ENCODE results near the gene SPIRE1.

SPIRE1 gene

DNA sequence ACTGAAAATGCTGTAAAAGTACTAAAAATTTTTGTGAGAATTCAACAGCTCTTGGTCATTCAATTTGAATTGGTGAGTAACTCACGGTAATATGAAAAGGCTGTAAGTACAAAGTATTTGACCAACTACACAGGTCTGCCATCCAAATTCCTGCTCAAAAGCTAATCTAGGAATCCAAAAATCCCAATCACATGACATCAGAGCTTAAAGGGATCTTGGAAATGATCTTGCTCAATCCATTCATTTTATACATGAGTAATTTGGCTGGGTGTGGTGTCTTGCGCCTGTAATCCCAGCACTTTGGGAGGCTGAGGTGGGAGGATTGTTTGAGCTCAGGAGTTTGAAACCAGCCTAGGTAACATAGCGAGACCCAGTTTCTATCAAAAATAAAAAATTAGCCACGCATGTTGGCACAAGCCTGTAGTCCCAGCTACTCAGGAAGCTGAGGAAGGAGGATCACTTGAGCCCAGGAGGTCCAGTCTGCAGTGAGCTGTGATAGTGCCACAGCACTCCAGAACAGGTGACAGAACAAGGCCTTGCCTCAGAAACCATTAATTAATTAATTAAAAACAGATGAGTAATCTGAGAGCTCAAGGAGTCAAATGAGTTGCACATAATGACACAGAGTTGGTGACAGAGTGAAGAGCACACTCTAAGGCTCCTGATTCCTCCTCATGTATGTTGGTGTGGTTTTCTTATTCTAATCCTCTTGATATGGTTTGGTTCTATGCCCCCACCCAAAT lies 19.8 kb downstream of the SPIRE1 start:
- Histone ChIP-seq H3K79me1 (replicated peaks; ENCODE audit: low read length, poor library complexity, severe bottlenecking) (peaks cover 9% of the 10 kb centered on the region), H3K4ac (ENCODE audit: low read depth in 1 of 2, low read length in 2 of 2) (no peak overlapping the region), H2BK5ac (ENCODE audit: low read depth, low read length, poor library complexity, severe bottlenecking) (no peak overlapping the region), H2BK12ac (ENCODE audit: low read length in 2 of 2) (no peak overlapping the region), H3K36me3 (ENCODE audit: control insufficient read depth in 1 of 2, insufficient read depth in 2 of 2, low read depth in 1 of 2, low read length in 2 of 2) (peaks cover 2 to 3% of the 10 kb centered on the region in 2 experiments), H4K91ac (ENCODE audit: low read length) (no peak overlapping the region), H4K8ac (ENCODE audit: low read length) (no peak overlapping the region), H3K4me3 (ENCODE audit: insufficient read depth in 1 of 2, low read depth in 1 of 2, low read length in 2 of 2) (no peak overlapping the region), H2BK120ac (ENCODE audit: low read depth, low read length) (no peak overlapping the region), H3K4me2 (ENCODE audit: low read length, poor library complexity, severe bottlenecking) (no peak overlapping the region), H2BK15ac (ENCODE audit: low read depth, poor library complexity, severe bottlenecking) (no peak overlapping the region), H3K27ac (ENCODE audit: low read length, poor library complexity, severe bottlenecking) (no peak overlapping the region), H3K23ac (ENCODE audit: low read length in 2 of 2) (no peak overlapping the region), H3K18ac (ENCODE audit: low read depth in 1 of 2, low read length in 2 of 2) (no peak overlapping the region), H3K4me1 (ENCODE audit: control insufficient read depth, insufficient read depth, low read depth, low read length) (peaks cover 5% of the 10 kb centered on the region), H3K9ac (ENCODE audit: low read length) (no peak overlapping the region), H3K9me3 (ENCODE audit: control insufficient read depth, low read length) (no peaks in the 10 kb centered on the region), H3K27me3 (ENCODE audit: control insufficient read depth in 1 of 2, insufficient read depth in 1 of 2, low read length in 2 of 2) (no peaks in the 10 kb centered on the region), H3K14ac (ENCODE audit: low read length in 2 of 2) (no peak overlapping the region), H2AK5ac (ENCODE audit: low read length, severe bottlenecking) (no peak overlapping the region), H2AFZ (ENCODE audit: low read depth, low read length) (no peak overlapping the region)
- DNase-seq: no peak
- WGBS: 100% methylated on average over 3 of the region's 4 CpGs

DNA sequence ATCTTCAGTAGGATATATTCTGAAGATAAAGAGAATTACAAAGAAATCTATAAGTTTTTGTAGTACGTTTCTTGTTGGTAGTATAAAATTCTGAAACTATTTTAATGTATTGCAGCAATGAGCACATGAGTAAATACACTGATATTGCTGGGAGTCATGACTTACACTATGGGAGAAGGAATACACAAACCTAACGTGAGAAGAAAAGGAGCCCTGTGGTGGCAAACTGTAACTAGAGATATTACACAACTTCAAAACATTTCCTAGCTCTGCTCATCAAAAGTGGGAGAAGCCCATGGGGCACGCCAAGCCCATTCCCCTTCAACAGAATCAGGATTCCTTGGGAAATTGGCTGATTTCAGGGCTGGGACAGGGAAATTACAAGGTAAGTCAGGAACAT lies 20.5 kb downstream of the SPIRE1 start:
- Histone ChIP-seq H3K14ac (ENCODE audit: low read length in 2 of 2) (no peak overlapping the region), H3K4me1 (ENCODE audit: control insufficient read depth, insufficient read depth, low read depth, low read length) (peaks cover 5% of the 10 kb centered on the region), H3K23ac (ENCODE audit: low read length in 2 of 2) (no peak overlapping the region), H2BK12ac (ENCODE audit: low read length in 2 of 2) (no peak overlapping the region), H2AK5ac (ENCODE audit: low read length, severe bottlenecking) (no peak overlapping the region), H3K27ac (ENCODE audit: low read length, poor library complexity, severe bottlenecking) (peak overlapping the region; percentile 47), H3K9ac (ENCODE audit: low read length) (peak overlapping the region; percentile 17), H3K4me3 (ENCODE audit: insufficient read depth in 1 of 2, low read depth in 1 of 2, low read length in 2 of 2) (no peak overlapping the region), H3K4ac (ENCODE audit: low read depth in 1 of 2, low read length in 2 of 2) (no peak overlapping the region), H3K9me3 (ENCODE audit: control insufficient read depth, low read length) (no peaks in the 10 kb centered on the region), H3K27me3 (ENCODE audit: control insufficient read depth in 1 of 2, insufficient read depth in 1 of 2, low read length in 2 of 2) (no peaks in the 10 kb centered on the region), H2BK15ac (ENCODE audit: low read depth, poor library complexity, severe bottlenecking) (no peak overlapping the region), H2BK5ac (ENCODE audit: low read depth, low read length, poor library complexity, severe bottlenecking) (no peak overlapping the region), H3K79me1 (replicated peaks; ENCODE audit: low read length, poor library complexity, severe bottlenecking) (peaks cover 9% of the 10 kb centered on the region), H3K36me3 (ENCODE audit: control insufficient read depth in 1 of 2, insufficient read depth in 2 of 2, low read depth in 1 of 2, low read length in 2 of 2) (peaks cover 3 to 6% of the 10 kb centered on the region in 2 experiments), H3K4me2 (ENCODE audit: low read length, poor library complexity, severe bottlenecking) (no peak overlapping the region), H4K8ac (ENCODE audit: low read length) (no peak overlapping the region), H4K91ac (ENCODE audit: low read length) (no peak overlapping the region), H3K18ac (ENCODE audit: low read depth in 1 of 2, low read length in 2 of 2) (peak overlapping the region in 1 of 2 experiments; percentile 43), H2BK120ac (ENCODE audit: low read depth, low read length) (peak overlapping the region; percentile 19), H2AFZ (ENCODE audit: low read depth, low read length) (no peak overlapping the region)
- WGBS: 100% methylated on average over 3 of the region's 3 CpGs
- DNase-seq: peak; percentile 73

GRCh38 chr18:12631831-12632477 lies 26.0 kb downstream of the SPIRE1 start:
- 66% methylated on average over 5 of the region's 6 CpGs for WGBS
- Histone ChIP-seq H3K18ac (ENCODE audit: low read depth in 1 of 2, low read length in 2 of 2) (no peak overlapping the region), H3K4me1 (ENCODE audit: control insufficient read depth, insufficient read depth, low read depth, low read length) (peaks cover 2% of the 10 kb centered on the region), H3K4me3 (ENCODE audit: insufficient read depth in 1 of 2, low read depth in 1 of 2, low read length in 2 of 2) (no peak overlapping the region), H3K4me2 (ENCODE audit: low read length, poor library complexity, severe bottlenecking) (no peak overlapping the region), H3K23ac (ENCODE audit: low read length in 2 of 2) (no peak overlapping the region), H2AK5ac (ENCODE audit: low read length, severe bottlenecking) (peak overlapping the region; percentile 8), H3K9ac (ENCODE audit: low read length) (no peak overlapping the region), H3K9me3 (ENCODE audit: control insufficient read depth, low read length) (no peaks in the 10 kb centered on the region), H2BK15ac (ENCODE audit: low read depth, poor library complexity, severe bottlenecking) (no peak overlapping the region), H2BK120ac (ENCODE audit: low read depth, low read length) (no peak overlapping the region), H3K27me3 (ENCODE audit: control insufficient read depth in 1 of 2, insufficient read depth in 1 of 2, low read length in 2 of 2) (no peaks in the 10 kb centered on the region), H4K8ac (ENCODE audit: low read length) (no peak overlapping the region), H3K36me3 (ENCODE audit: control insufficient read depth in 1 of 2, insufficient read depth in 2 of 2, low read depth in 1 of 2, low read length in 2 of 2) (peaks cover 3 to 6% of the 10 kb centered on the region in 2 experiments), H2BK5ac (ENCODE audit: low read depth, low read length, poor library complexity, severe bottlenecking) (no peak overlapping the region), H3K4ac (ENCODE audit: low read depth in 1 of 2, low read length in 2 of 2) (no peak overlapping the region), H3K79me1 (replicated peaks; ENCODE audit: low read length, poor library complexity, severe bottlenecking) (peaks cover 10% of the 10 kb centered on the region), H2AFZ (ENCODE audit: low read depth, low read length) (no peak overlapping the region), H2BK12ac (ENCODE audit: low read length in 2 of 2) (no peak overlapping the region), H3K14ac (ENCODE audit: low read length in 2 of 2) (no peak overlapping the region), H4K91ac (ENCODE audit: low read length) (no peak overlapping the region), H3K27ac (ENCODE audit: low read length, poor library complexity, severe bottlenecking) (no peak overlapping the region)
- no peak for DNase-seq

DNA sequence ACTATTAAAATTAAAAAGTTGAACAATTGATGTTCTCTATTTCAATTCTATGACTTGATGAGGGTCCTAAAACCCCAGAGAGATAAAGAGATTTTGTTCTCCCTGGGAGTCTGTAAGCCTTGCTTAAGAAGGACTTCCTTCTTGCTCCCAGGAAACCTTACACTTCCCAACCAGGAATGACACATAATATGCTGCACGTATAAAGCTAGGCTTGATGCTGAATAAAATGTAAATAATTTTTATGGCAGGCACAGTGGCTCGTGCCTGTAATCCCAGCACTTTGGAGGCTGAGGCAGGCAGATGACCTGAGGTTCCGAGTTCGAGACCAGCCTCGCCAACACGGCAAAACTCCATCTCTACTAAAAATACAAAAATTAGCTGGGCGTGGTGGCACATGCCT lies 27.8 kb downstream of the SPIRE1 start:
- Histone ChIP-seq H2AK5ac (ENCODE audit: low read length, severe bottlenecking) (no peak overlapping the region), H2AFZ (ENCODE audit: low read depth, low read length) (no peak overlapping the region), H3K36me3 (ENCODE audit: control insufficient read depth in 1 of 2, insufficient read depth in 2 of 2, low read depth in 1 of 2, low read length in 2 of 2) (peaks cover 3 to 6% of the 10 kb centered on the region in 2 experiments), H3K79me1 (replicated peaks; ENCODE audit: low read length, poor library complexity, severe bottlenecking) (peaks cover 8% of the 10 kb centered on the region), H2BK12ac (ENCODE audit: low read length in 2 of 2) (no peak overlapping the region), H3K18ac (ENCODE audit: low read depth in 1 of 2, low read length in 2 of 2) (no peak overlapping the region), H3K4me2 (ENCODE audit: low read length, poor library complexity, severe bottlenecking) (no peak overlapping the region), H3K27me3 (ENCODE audit: control insufficient read depth in 1 of 2, insufficient read depth in 1 of 2, low read length in 2 of 2) (no peaks in the 10 kb centered on the region), H3K4me3 (ENCODE audit: insufficient read depth in 1 of 2, low read depth in 1 of 2, low read length in 2 of 2) (no peak overlapping the region), H3K14ac (ENCODE audit: low read length in 2 of 2) (no peak overlapping the region), H4K91ac (ENCODE audit: low read length) (no peak overlapping the region), H2BK15ac (ENCODE audit: low read depth, poor library complexity, severe bottlenecking) (no peak overlapping the region), H3K23ac (ENCODE audit: low read length in 2 of 2) (no peak overlapping the region), H3K27ac (ENCODE audit: low read length, poor library complexity, severe bottlenecking) (peak overlapping the region; percentile 77), H4K8ac (ENCODE audit: low read length) (no peak overlapping the region), H3K9me3 (ENCODE audit: control insufficient read depth, low read length) (no peaks in the 10 kb centered on the region), H2BK120ac (ENCODE audit: low read depth, low read length) (no peak overlapping the region), H2BK5ac (ENCODE audit: low read depth, low read length, poor library complexity, severe bottlenecking) (no peak overlapping the region), H3K9ac (ENCODE audit: low read length) (no peak overlapping the region), H3K4ac (ENCODE audit: low read depth in 1 of 2, low read length in 2 of 2) (no peak overlapping the region), H3K4me1 (ENCODE audit: control insufficient read depth, insufficient read depth, low read depth, low read length) (peaks cover 2% of the 10 kb centered on the region)
- peak; percentile 53 for DNase-seq
- 71% methylated on average over 7 of the region's 7 CpGs for WGBS
